ENCODE data around the gene DPH6. TPM values are rescaled to one million over a fixed set of nuclear protein-coding genes. Genes with fewer than 3 reads are reported as not detected.
"Not testable (repeated sequence)": the region's sequence is repeated elsewhere in the genome, so short reads cannot be mapped to it uniquely, and the experiment has no call there.

DPH6 gene
- total RNA-seq, 4 donors from 2014 or later = 15.9 to 44.1 (median 26.1) TPM

DNA sequence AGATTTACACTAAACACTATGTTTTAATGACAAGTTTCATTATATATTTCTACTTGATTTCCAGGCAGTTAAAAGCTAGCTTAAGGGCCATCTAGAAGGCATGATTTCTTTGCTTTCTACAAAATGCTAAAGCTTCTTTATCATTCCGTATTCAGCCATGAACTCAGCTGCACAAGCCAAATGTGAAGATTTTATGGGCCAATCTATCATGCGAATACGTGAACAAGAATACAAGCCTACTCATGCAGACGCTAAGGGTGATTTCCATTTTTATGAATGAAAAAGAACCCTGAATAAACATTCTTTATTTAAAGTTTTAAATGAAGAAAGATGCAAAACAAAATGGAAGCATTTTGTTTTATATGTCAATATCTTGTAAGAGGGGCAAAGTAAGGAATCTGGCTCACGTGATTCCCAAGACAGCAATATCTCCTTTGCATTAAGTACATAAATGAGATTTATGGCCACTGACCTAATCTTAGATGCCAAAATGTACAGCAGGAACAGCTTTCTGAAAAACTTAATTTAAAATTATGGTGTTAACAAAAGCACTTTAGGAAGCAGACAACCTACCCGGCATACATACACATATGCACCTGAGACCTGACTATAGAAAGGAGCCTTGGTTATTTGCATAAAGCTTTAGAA is 215.8 kb downstream of the DPH6 start:
- H3K4me1 ChIP-seq = no peaks in the 10 kb centered on the region
- ATAC-seq (no peak), DNase-seq (no peak)
- intact Hi-C loops (cut with DNase I; ENCODE audit: low total_unique reads) = no loop called here
- H3K36me3 ChIP-seq = no peaks in the 10 kb centered on the region
- TF ChIP-seq, protein P1, sequence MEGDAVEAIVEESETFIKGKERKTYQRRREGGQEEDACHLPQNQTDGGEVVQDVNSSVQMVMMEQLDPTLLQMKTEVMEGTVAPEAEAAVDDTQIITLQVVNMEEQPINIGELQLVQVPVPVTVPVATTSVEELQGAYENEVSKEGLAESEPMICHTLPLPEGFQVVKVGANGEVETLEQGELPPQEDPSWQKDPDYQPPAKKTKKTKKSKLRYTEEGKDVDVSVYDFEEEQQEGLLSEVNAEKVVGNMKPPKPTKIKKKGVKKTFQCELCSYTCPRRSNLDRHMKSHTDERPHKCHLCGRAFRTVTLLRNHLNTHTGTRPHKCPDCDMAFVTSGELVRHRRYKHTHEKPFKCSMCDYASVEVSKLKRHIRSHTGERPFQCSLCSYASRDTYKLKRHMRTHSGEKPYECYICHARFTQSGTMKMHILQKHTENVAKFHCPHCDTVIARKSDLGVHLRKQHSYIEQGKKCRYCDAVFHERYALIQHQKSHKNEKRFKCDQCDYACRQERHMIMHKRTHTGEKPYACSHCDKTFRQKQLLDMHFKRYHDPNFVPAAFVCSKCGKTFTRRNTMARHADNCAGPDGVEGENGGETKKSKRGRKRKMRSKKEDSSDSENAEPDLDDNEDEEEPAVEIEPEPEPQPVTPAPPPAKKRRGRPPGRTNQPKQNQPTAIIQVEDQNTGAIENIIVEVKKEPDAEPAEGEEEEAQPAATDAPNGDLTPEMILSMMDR (IDR thresholded peaks at IDR 0.05 in 4 of 5, conservative IDR thresholded peaks at IDR 0.05 in 1 of 5) = no peak
- TF ChIP-seq POLR2A (IDR thresholded peaks at IDR 0.05) = no peak
- H3K4me3 ChIP-seq = no peak overlapping the region
- H3K9me3 ChIP-seq = no peaks in the 10 kb centered on the region
- no peaks in the 10 kb centered on the region for H3K27me3 ChIP-seq
- in situ Hi-C loops (cut with MboI; ENCODE audit: low sequenced_read_pairs in 4 of 4) = no loop called here
- H3K27ac ChIP-seq = no peak overlapping the region

DNA sequence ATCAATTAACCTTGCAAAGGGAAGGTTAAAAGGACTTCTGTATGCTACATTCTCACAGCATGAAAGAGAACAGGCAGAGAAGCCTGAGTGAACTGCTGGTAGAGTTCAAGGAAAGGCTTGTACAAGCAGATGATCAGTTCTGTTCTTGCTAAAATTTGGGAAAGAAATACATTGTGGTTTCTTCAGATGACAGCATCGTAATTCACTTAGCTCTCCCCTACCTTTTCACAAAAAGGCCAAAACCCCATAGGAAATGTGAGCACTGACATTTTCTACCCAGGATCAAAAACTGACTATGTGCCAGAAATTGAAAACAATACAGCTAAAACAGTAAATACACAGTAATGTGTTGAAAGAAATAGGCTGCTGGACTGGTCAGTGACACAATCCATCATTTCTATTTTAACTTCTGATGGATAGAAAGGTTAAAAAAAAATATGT is 216.4 kb downstream of the DPH6 start:
- H3K27ac ChIP-seq = no peak overlapping the region
- H3K9me3 ChIP-seq = no peaks in the 10 kb centered on the region
- no peaks in the 10 kb centered on the region for H3K4me1 ChIP-seq
- H3K4me3 ChIP-seq = no peak overlapping the region
- H3K27me3 ChIP-seq = no peaks in the 10 kb centered on the region
- in situ Hi-C loops (cut with MboI; ENCODE audit: low sequenced_read_pairs in 4 of 4) = no loop called here
- no peaks in the 10 kb centered on the region for H3K36me3 ChIP-seq
- TF ChIP-seq, protein P1 (IDR thresholded peaks at IDR 0.05 in 4 of 5, conservative IDR thresholded peaks at IDR 0.05 in 1 of 5) = no peak
- TF ChIP-seq POLR2A (IDR thresholded peaks at IDR 0.05) = no peak
- intact Hi-C loops (cut with DNase I; ENCODE audit: low total_unique reads) = no loop called here
- ATAC-seq = no peak
- DNase-seq = no peak

DNA sequence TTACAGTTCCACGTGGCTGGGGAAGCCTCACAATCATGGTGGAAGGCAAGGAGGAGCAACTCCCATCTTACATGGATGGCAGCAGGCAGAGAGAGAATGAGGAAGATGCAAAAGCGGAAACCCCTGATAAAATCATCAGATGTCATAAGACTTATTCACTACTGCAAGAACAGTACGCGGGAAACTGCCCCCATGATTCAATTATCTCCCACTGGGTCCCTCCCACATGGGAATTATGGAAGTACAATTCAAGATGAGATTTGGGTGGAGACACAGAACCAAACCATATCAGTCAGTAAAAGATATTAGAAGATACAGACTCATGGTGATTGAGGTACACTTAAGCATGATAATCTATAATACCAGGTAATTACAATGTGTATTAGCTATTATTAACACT is 217.1 kb downstream of the DPH6 start:
- H3K27me3 ChIP-seq; H3K9me3 ChIP-seq; intact Hi-C loops (cut with DNase I; ENCODE audit: low total_unique reads): not testable (repeated sequence)

DNA sequence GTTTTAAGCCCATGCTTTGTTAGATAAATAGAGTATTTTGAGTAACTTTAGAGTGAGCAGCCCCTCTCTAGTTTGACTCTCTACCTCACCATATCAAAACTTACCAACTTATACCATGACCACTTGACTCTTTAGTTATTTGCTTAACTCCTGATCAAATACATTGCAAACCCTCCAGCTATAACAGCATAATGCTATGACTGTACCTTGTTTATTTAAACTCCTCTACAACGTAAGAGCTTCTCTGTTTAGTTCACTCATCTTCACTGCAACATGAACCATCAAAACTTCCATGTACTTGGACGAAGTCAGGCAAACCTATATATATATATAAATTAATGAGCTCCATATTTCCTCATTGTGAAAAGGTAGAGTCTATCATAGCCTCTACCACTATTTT is 218.2 kb downstream of the DPH6 start:
- intact Hi-C loops (cut with DNase I; ENCODE audit: low total_unique reads) (no loop called here), in situ Hi-C loops (cut with MboI; ENCODE audit: low sequenced_read_pairs in 4 of 4) (no loop called here)
- Histone ChIP-seq H3K9me3 (no peaks in the 10 kb centered on the region), H3K36me3 (no peaks in the 10 kb centered on the region), H3K27me3 (no peaks in the 10 kb centered on the region), H3K4me1 (no peaks in the 10 kb centered on the region), H3K4me3 (no peak overlapping the region), H3K27ac (no peak overlapping the region)
- ATAC-seq (no peak), DNase-seq (no peak)
- no peak for TF ChIP-seq POLR2A (IDR thresholded peaks at IDR 0.05)
- TF ChIP-seq, protein P1 (IDR thresholded peaks at IDR 0.05 in 4 of 5, conservative IDR thresholded peaks at IDR 0.05 in 1 of 5) = no peak

More for the DNA sequence above, 217.1 kb downstream of the DPH6 start:
- in situ Hi-C loops (cut with MboI; ENCODE audit: low sequenced_read_pairs in 4 of 4); H3K4me1 ChIP-seq; H3K4me3 ChIP-seq; H3K36me3 ChIP-seq; DNase-seq; H3K27ac ChIP-seq; ATAC-seq: not testable (repeated sequence)

DNA sequence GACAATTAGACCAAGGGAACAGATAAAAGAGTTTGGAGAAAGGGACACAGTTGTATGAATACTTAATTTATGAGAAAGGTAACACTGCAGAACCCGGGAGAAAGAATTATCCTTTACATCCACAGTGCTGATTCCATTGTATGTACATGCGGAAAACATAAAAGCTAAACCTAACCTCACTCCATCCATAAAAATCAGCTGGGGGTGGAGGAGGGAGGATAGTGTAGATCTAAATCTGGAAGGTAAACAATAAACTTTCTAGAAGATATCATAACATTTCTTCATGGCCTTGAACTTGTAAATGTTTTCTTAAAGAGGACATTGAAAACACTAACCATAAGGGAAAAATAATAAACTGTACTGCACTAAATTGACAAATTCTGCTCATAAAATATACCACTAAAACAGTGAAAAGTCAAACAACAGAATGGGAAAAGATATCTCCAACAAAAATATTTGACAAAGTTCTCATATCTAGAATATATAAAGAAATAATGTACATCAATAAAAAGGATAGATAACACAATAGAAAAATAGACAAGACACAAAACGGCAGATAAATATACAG is 220.5 kb downstream of the DPH6 start:
- TF ChIP-seq, protein P1 (IDR thresholded peaks at IDR 0.05 in 4 of 5, conservative IDR thresholded peaks at IDR 0.05 in 1 of 5) = no peak
- TF ChIP-seq POLR2A (IDR thresholded peaks at IDR 0.05) = no peak
- intact Hi-C loops (cut with DNase I; ENCODE audit: low total_unique reads) (no loop called here), in situ Hi-C loops (cut with MboI; ENCODE audit: low sequenced_read_pairs in 4 of 4) (no loop called here)
- ATAC-seq (no peak), DNase-seq (no peak)
- Histone ChIP-seq H3K27me3 (no peaks in the 10 kb centered on the region), H3K9me3 (no peaks in the 10 kb centered on the region), H3K27ac (no peak overlapping the region), H3K4me1 (peaks cover 0 to 4% of the 10 kb centered on the region in 2 donors), H3K4me3 (no peak overlapping the region), H3K36me3 (no peaks in the 10 kb centered on the region)
